Erythroblast (primary cell): ENCODE measurements around the gene SLC40A1.
A peak's percentile ranks its signal among the peaks of the same experiment; 100 is the strongest.

Experiments
- DNase-seq, 2 experiments: peaks; one replicate each; lab custom pipeline; 2025; lab: John Stamatoyannopoulos, UW
- GATA1 ChIP-seq: IDR thresholded peaks from 2 replicates; pipeline ENCODE4 v1.6.1; 2011; ENCODE audit warnings: low read depth, mild to moderate bottlenecking, control low read depth, low read length, moderate library complexity
- POLR2A ChIP-seq: IDR thresholded peaks from 2 replicates; pipeline ENCODE4 v1.6.1; 2011; ENCODE audit warnings: mild to moderate bottlenecking, low read length

Gene SLC40A1, protein sequence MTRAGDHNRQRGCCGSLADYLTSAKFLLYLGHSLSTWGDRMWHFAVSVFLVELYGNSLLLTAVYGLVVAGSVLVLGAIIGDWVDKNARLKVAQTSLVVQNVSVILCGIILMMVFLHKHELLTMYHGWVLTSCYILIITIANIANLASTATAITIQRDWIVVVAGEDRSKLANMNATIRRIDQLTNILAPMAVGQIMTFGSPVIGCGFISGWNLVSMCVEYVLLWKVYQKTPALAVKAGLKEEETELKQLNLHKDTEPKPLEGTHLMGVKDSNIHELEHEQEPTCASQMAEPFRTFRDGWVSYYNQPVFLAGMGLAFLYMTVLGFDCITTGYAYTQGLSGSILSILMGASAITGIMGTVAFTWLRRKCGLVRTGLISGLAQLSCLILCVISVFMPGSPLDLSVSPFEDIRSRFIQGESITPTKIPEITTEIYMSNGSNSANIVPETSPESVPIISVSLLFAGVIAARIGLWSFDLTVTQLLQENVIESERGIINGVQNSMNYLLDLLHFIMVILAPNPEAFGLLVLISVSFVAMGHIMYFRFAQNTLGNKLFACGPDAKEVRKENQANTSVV

DNA sequence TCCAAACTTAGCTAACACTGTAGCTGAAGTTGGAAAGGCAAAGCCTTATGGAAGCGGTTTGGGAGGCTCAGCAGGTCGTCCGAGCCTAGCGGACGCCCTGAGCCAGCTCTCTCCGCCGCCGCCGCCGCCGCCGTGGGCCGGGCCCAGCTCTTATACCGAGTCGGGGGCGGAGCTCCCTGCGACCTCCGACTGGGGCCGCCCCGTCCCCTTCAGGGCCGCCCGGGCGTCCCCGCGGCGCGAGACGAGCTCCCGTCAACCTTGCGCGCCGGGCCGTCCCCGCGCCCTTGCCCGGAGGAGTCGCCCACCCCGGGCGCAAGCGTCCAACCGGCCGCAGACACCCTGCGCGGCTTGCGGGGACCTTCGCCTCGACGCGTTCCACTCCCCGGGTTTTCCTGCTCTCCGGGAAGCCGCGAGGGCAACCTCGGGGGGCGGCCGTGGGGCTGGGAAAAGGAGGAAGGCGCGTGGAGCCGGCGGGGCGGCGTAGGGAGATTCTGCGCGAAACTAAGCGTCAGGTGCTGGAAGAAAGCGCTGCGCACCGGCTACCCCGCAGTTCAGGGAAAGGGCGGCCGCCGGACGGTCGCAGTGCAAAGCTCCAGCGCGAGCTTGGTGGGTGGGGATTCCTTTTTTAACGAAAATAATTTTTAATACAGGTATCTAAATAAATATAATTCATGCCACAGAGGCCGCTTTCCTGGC, at the start of gene SLC40A1:
TSS of gene SLC40A1 (minus strand) at position 129 of the 696 bp plus-strand sequence. CDS start 326 bp downstream, outside the sequence.
- DNase-seq: peak; percentile 91 to 95
- TF ChIP-seq POLR2A (peak; percentile 93), GATA1 (no peak)

DNA sequence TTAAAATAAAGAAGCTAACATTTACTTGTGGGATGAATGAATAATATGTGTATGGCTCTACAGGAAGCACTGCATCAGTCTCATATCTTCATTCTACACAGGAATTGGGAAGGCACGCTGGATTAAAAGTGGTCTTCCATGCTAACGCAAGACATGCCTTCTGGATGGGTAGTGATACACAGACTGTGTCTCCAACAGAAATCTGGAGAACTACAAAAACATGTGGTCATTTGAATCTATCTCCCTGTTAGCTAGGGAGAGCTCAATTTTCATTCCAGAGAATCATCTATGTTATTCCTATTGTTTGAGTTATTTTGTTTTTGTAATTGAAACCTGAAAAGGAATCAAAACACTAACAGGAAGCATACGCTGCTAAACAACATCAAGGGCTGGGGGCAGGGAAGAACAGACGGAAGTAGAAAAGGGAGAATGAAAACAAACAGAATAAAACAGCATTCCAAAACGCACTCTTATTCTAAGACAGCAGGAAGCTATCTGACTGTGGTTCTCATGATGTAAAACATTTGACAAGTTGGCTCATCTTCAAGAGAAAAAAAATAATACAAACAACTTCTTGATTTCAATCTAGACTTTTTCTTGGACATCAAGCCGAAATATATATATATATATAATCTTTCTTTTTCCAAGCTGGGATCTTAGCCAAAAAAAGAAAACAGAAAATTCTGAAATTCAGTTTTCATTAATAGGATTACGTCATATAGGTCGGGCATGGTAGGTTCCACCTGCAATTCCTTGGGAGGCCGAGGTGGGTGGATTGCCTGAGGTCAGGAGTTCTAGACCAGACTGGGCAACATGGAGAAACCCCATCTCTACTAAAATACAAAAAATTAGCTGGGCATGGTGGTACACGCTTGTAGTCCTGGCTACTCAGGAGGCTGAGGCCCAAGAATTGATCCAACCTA, 49.2 kb upstream of the SLC40A1 start:
- no peak for DNase-seq
- TF ChIP-seq POLR2A (no peak), GATA1 (no peak)

DNA sequence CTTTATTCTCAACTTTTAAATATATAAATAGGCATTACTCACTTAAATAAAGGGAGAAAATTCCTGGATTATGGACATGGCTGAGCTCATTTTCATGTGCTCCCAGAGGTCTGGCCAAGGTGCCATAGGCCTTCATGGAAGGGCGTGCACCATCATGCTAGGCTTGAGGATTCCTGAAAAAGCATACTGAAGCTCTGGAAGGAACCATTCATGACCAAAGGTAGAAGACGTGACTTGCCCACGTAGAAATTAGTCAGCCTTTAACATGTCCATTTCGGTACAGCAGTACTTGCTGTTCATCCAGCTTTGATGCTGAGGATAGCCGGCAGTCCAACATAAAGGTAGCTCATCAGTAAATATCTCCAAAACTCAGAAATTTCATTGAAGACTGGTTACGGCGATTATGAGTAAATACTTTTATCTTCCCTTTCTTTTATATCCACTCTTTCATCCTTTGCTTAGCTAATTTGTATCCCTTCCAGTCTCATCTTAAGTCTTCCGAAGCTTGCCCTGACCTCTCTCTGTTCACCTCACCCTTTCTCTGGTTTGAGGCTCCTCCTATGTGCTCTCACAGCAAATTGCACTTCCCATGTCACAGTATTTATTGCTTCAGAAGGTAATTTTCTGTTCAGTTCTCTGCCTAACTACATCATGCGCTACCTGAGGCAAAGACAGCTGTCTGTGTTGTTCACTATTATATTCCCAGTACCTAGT, 48.4 kb upstream of the SLC40A1 start:
- TF ChIP-seq GATA1 (no peak), POLR2A (no peak)
- peak; percentile 42 to 64 for DNase-seq

DNA sequence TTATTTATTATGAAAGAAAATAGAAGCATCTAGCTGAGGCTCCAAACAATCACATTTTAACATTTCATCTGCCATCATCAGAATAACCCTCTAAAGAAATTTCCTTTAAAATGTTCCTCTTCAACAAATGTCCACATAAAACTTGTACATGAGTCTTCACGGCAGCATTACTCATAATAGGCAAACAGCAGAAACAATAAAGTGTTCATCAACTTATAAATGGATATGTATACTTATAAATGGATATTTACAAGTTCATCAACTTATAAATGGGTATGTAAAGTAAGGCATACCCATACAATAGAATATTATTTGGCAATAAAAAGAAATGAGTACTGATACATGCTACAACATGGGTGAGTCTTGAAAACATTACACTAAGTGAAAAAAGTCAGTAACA, 47.2 kb upstream of the SLC40A1 start:
- TF ChIP-seq POLR2A (no peak), GATA1 (no peak)
- no peak for DNase-seq

DNA sequence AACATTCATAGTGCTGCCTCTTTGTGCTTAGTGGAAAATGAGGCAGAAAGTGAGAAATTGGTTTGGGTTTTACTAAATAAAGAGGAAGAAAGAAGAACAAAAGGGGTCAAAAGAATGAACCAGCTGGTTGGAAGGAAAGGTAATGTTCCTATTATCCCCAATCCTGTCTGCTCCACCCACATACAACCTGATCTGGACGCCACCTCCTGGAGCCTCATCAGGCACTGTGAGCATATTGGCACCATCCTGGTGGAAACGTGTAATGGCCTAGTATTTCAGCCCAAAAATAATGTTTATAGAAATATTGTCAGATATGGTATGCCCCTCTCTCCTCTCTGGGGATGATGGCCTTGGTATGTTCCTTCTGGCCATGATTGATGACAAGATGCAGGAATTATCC, 45.0 kb upstream of the SLC40A1 start:
- no peak for DNase-seq
- TF ChIP-seq POLR2A (no peak), GATA1 (no peak)

DNA sequence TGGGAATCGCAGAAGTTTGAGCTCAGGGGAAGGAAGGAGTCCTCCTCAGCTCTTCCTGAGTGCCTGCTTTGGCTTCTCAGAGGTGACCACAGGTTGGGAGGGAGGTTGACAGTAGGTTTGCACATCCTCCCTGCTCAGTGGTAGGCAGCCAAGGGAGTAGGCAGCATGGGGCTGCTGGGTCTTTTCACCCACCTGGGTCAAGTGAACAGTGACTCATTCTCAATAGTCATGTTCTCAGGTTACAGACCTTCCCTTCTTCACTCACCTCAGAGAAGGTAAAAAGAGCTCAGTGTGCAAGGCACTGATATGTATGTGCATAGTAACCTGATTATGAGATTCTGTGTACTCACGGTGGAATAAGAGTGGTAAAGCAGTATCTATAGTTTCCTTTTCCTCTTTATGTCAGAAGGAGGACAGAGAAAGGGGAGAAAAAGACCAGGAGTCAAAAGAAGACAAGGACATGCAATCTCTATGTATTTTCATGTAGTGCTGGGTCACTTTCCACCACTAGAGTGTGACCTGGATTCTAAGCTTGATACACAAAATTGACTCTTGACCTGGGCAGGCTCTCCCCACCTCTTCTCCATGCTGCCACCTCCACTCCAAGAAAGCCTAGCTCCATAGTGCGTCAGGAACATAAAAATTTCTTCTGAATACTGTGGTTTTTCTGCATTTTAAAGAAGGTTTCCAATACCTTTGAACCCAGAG, 44.2 kb upstream of the SLC40A1 start:
- no peak for DNase-seq

DNA sequence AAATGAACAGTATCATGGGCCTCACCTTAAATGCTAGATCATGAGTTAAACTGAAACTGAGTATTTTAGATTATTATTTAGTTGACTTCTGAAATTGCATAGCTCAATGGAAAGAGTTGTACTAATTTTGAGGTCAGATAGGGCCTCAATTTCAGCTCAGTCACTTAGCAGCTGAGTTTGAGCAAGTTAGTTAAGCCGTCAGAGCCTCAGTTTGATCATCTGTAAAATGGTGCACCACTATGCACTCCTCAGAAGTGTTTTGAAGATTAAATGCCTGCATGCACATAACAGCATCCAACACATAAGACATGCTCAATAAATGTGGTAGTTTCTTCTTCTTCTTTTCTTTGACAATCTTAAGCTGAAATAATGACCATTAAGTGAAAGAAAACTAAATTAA, 42.5 kb upstream of the SLC40A1 start:
- no peak for TF ChIP-seq GATA1
- no peak for TF ChIP-seq POLR2A
- DNase-seq: peak in 1 of 2 experiments; percentile 47

More for the DNA sequence above, 44.2 kb upstream of the SLC40A1 start:
- TF ChIP-seq POLR2A: no peak
- TF ChIP-seq GATA1: no peak

DNA sequence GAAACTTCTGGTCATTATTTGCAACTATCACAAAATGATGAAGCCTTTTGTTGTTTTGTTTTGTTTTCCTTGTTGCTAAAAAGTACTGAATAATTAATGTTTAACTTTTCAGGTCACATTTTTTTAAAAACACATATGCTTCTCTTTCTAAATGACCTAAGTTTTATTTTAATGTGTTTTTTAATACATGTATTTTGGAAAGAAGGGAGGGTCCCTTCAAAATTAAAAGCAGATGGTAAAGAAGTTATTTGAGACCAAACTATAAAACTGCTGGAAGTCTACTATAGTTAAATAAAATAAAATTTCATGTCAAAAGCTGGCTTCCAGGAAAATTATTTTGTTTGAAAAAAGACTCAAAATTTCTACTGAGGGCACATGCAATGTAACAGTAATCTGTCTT, 41.2 kb upstream of the SLC40A1 start:
- TF ChIP-seq POLR2A: no peak
- no peak for DNase-seq

DNA sequence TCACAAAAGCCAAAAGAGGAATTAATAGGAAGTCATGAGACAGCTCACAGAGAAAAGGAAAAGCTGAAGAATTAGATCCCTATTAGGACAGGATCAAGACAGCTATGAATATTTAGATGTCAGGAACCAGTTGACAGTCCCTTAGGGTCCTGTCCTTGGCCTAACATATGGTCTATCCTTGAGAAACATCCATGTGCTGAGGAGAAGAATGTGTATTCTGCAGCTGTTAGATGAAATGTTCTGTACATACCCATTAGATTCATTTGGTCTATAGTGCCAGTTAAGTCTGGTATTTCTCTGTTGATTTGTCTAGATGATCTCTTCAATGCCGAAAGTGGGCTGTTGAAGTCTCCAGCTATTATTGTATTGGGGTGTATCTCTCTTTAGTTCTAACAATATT, 37.6 kb upstream of the SLC40A1 start:
- DNase-seq: no peak

DNA sequence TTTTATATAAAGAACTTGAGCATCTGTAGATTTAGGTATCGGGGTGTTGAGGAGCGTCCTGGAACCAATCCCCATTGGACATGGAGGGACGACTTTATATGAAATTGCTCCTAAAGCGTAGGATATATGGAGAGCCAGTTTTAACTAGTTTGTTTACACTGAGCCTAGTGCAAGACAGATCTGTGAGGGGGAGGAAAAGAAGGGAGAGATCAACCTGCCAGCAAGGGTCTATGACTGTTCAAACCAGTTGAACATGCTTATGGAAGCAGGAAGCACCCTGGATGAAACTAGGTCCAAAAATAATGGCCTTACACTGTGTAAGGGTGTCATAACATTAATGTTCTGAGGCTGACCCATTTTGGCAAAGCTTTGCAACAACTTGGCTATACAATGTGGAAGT, 34.0 kb upstream of the SLC40A1 start:
- no peak for TF ChIP-seq GATA1
- no peak for TF ChIP-seq POLR2A
- peak in 1 of 2 experiments; percentile 22 for DNase-seq

More for the DNA sequence above, 37.6 kb upstream of the SLC40A1 start:
- TF ChIP-seq POLR2A: no peak
- TF ChIP-seq GATA1: no peak

DNA sequence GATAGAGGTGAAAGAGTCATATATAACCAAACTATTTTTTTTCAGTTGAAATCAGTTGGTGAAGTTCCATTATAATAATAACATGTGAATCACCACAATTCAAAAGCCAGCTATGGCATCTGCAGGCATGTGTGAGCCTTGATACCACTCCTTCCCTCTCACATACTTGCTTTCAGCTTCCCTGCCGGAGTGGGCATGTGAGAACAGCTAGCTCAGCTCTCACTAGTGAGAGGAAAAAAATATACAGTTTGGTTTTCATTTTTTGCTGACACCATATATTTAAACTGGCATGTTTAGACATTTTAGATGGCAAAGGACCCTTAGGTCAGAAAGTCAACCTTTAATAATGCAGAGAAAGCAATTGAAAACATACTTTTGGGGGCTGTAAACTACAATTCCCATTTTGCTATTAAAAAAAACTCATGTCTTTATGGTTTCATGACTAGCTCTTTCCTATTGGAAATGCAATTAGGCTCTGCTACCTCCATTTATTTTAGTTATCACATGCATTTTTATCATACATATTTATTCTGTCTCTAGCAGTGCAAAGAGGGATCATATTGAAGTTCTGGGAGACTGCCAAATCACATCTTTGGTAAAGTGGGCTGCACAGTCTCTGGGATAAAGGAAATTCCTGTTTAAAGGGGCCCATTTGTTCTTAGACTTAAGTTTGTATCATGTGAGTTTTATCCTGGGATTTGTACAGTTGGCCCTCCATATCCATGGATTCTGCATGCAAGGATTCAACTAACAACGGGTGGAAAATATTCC, 33.2 kb upstream of the SLC40A1 start:
- TF ChIP-seq POLR2A (no peak), GATA1 (no peak)
- DNase-seq: peak; percentile 74 to 83

DNA sequence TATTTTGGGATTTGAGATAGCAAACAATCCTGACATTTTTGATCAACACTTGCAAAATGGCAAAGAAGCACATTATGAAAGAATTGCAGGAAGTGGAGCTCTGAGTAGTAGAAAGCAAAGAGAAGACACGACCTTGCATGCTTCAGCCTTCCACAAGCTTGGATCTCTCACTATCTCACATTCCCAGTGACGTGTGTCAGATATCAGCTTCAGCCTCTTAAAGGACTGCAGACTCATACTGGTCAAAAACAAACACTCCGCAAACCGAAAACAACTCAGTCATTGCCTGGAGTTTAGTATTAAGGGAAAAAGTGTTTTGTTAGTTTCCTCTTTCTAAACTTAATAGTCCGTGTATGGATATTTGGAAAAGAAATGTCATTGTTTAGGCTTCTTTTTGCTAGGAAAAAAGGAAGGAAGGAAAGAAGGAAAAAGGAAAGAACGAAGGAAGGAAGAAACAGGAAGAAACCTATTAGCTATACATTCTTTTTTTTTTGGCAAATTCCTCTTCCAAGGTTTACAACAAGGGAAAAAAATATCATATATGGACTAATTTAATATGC, 32.6 kb upstream of the SLC40A1 start:
- TF ChIP-seq POLR2A (peak; percentile 78), GATA1 (no peak)
- DNase-seq: peak; percentile 94 to 95
